Left renal pelvis (tissue), 4 donors: Measurements from ENCODE around the gene VGLL4. TPM values are rescaled to one million over a fixed set of nuclear protein-coding genes. Genes with fewer than 3 reads are reported as not detected.

Experiments used
- DNase-seq, 4 donors: peaks; one replicate each; pipeline ENCODE4 v3.0.0-alpha.2; 2013; ENCODE audit warnings: low read depth in 4 of 4, low spot score in 3 of 4
- polyA plus RNA-seq, 4 donors: library from polyadenylated mRNA; unstranded; fragments of 120-200 nt; gene quantifications; one replicate each; pipeline ENCODE4 v1.2.1, GENCODE V29; 2013; ENCODE audit not compliant: insufficient read length in 4 of 4

The VGLL4 gene
- polyA plus RNA-seq, 4 donors: 104 to 145 (median 113) TPM

- no peak for DNase-seq
These were observed 87.7 kb downstream of the VGLL4 start for GRCh38 chr3:11555881-11556633.

- DNase-seq: no peak
These were observed 88.4 kb downstream of the VGLL4 start for GRCh38 chr3:11555211-11555782.

GRCh38 chr3:11554666-11555065 is 89.0 kb downstream of the VGLL4 start:
- no peak for DNase-seq

- no peak for DNase-seq
These were observed 89.5 kb downstream of the VGLL4 start for GRCh38 chr3:11554236-11554610.

- DNase-seq: no peak
These were observed 90.1 kb downstream of the VGLL4 start for GRCh38 chr3:11553436-11554235.

- no peak for DNase-seq
These were observed 91.1 kb downstream of the VGLL4 start for GRCh38 chr3:11552289-11553264.

GRCh38 chr3:11551036-11551435 is 92.7 kb downstream of the VGLL4 start:
- DNase-seq: no peak

- DNase-seq: no peak
These were observed 94.1 kb downstream of the VGLL4 start for GRCh38 chr3:11549580-11550140.

- DNase-seq: no peak
These were observed 95.0 kb downstream of the VGLL4 start for GRCh38 chr3:11548721-11549131.

- no peak for DNase-seq
These were observed 96.2 kb downstream of the VGLL4 start for GRCh38 chr3:11547498-11547897.

- DNase-seq: no peak
These were observed 96.9 kb downstream of the VGLL4 start for GRCh38 chr3:11546657-11547302.

GRCh38 chr3:11545186-11545851 is 98.4 kb downstream of the VGLL4 start:
- DNase-seq: no peak

- no peak for DNase-seq
These were observed 99.1 kb downstream of the VGLL4 start for GRCh38 chr3:11544412-11545181.

GRCh38 chr3:11543948-11544387 is 99.7 kb downstream of the VGLL4 start:
- no peak for DNase-seq

- no peak for DNase-seq
These were observed 100.4 kb downstream of the VGLL4 start for GRCh38 chr3:11543141-11543947.

GRCh38 chr3:11542551-11542950 is 101.2 kb downstream of the VGLL4 start:
- no peak for DNase-seq
